WTC11 (cell line): Measurements from ENCODE around the gene CTPS2.

ENCODE experiments used
- CTCF ChIP-seq: fragments of 200-600 bp; IDR thresholded peaks from 2 replicates; pipeline ENCODE4 v1.8.0; 2022; ENCODE audit warnings: antibody characterized with exemption
- NFE2L1 ChIP-seq: sonication (generic); formaldehyde crosslinking; IDR thresholded peaks from 2 replicates; pipeline ENCODE4 v1.8.1; 2023; ENCODE audit warnings: missing genetic modification reagents

DNA sequence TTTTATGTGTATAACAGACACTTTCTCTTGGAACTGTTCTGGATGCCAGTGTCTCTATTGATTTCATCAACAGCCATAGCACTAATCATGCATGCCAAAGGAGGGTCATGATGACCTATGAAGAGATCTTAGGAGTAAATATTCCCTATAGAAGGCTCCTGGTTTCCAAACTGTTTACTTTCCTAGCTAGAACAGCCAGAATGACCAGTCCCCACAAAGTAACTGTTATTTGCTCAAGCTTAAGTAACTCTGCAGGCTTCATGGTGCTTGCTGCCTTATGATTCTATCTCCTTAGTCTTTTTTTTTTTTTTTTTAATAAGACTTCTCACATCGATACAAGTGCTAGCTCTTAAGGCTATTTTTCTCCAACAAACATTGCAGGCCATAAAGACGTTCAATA is 50.1 kb downstream of the CTPS2 start:
- TF ChIP-seq NFE2L1 (CRISPR knock-in tag) (no peak), CTCF (no peak)
